Neural cell (in vitro differentiated cells): Measurements from ENCODE around the gene RIPPLY3.

Source experiments
- CTCF ChIP-seq: fragments of 450-650 bp; IDR thresholded peaks from 2 replicates; pipeline ENCODE4 v1.5.1; 2014; ENCODE audit warnings: antibody characterized with exemption, mild to moderate bottlenecking, moderate library complexity; ENCODE audit not compliant: poor library complexity, severe bottlenecking
- EP300 ChIP-seq: fragments of 450-650 bp; conservative IDR thresholded peaks from 2 replicates; pipeline ENCODE4 v1.6.1; 2014; ENCODE audit warnings: antibody characterized with exemption, mild to moderate bottlenecking, moderate library complexity; ENCODE audit not compliant: poor library complexity, severe bottlenecking
- EZH2 ChIP-seq: fragments of 200-600, 300-800 bp; shearing (Covaris generic), sonication (generic); IDR thresholded peaks from 2 replicates; pipeline ENCODE4 v1.6.1; 2014; ENCODE audit warnings: antibody characterized with exemption, low read length, borderline replicate concordance, mild to moderate bottlenecking; ENCODE audit not compliant: insufficient read depth, poor library complexity, severe bottlenecking
- MXI1 ChIP-seq: fragments of 450-650 bp; conservative IDR thresholded peaks from 2 replicates; pipeline ENCODE4 v1.6.1; 2014; ENCODE audit warnings: antibody characterized with exemption, mild to moderate bottlenecking; ENCODE audit not compliant: poor library complexity, severe bottlenecking
- POLR2AphosphoS5 ChIP-seq: IDR thresholded peaks from 2 replicates; pipeline ENCODE4 v1.6.1; 2012
- SMC3 ChIP-seq: fragments of 450-650 bp; conservative IDR thresholded peaks from 2 replicates; pipeline ENCODE4 v1.6.1; 2014; ENCODE audit warnings: antibody characterized with exemption, mild to moderate bottlenecking, moderate library complexity; ENCODE audit not compliant: poor library complexity
- TAF1 ChIP-seq: IDR thresholded peaks from 2 replicates; pipeline ENCODE4 v1.6.1; 2012; ENCODE audit warnings: low read depth
- TF ChIP-seq, protein P1 (sequence below): IDR thresholded peaks from 2 replicates; pipeline ENCODE4 v1.6.1; 2012; ENCODE audit warnings: borderline replicate concordance

GRCh38 chr21:37064841-37065240, 58.3 kb downstream of the RIPPLY3 start:
- TF ChIP-seq POLR2AphosphoS5 (no peak), CTCF (no peak), SMC3 (no peak), EP300 (no peak), TAF1 (no peak), MXI1 (no peak), EZH2 (no peak)
- TF ChIP-seq, protein P1, sequence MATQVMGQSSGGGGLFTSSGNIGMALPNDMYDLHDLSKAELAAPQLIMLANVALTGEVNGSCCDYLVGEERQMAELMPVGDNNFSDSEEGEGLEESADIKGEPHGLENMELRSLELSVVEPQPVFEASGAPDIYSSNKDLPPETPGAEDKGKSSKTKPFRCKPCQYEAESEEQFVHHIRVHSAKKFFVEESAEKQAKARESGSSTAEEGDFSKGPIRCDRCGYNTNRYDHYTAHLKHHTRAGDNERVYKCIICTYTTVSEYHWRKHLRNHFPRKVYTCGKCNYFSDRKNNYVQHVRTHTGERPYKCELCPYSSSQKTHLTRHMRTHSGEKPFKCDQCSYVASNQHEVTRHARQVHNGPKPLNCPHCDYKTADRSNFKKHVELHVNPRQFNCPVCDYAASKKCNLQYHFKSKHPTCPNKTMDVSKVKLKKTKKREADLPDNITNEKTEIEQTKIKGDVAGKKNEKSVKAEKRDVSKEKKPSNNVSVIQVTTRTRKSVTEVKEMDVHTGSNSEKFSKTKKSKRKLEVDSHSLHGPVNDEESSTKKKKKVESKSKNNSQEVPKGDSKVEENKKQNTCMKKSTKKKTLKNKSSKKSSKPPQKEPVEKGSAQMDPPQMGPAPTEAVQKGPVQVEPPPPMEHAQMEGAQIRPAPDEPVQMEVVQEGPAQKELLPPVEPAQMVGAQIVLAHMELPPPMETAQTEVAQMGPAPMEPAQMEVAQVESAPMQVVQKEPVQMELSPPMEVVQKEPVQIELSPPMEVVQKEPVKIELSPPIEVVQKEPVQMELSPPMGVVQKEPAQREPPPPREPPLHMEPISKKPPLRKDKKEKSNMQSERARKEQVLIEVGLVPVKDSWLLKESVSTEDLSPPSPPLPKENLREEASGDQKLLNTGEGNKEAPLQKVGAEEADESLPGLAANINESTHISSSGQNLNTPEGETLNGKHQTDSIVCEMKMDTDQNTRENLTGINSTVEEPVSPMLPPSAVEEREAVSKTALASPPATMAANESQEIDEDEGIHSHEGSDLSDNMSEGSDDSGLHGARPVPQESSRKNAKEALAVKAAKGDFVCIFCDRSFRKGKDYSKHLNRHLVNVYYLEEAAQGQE = no peak
